Adrenal gland (tissue), 12 donors: Measurements from ENCODE around the gene SCUBE1. TPM values are rescaled to one million over a fixed set of nuclear protein-coding genes. Genes with fewer than 3 reads are reported as not detected.

Experiments
- DNase-seq, 7 donors: peaks; one replicate each; pipeline ENCODE4 v3.0.0-alpha.2; 2019 to 2020
- H3K27ac ChIP-seq, 5 donors: fragments of 200-600 bp; sonication (generic) in 4 of 5; 1 replicate in 3 of 5; 2 replicates in 2 of 5; pipeline versions ENCODE4 v1.5.1 to v1.8.0; 2016 to 2020; ENCODE audit warnings: mild to moderate bottlenecking in 1 of 5
- H3K27me3 ChIP-seq: fragments of 200-600 bp; 2 replicates; pipeline ENCODE4 v1.8.0; 2021
- H3K36me3 ChIP-seq, 2 donors: fragments of 200-600 bp; replicated peaks in 1 of 2; 1 replicate in 1 of 2; 2 replicates in 1 of 2; pipeline versions ENCODE4 v1.5.1 to v1.8.0; 2018 to 2022
- H3K4me1 ChIP-seq, 2 donors: fragments of 200-600 bp; replicated peaks in 1 of 2; 1 replicate in 1 of 2; 2 replicates in 1 of 2; pipeline versions ENCODE4 v1.5.1 to v1.8.0; 2018 to 2021
- H3K4me3 ChIP-seq, 4 donors: fragments of 200-600 bp; sonication (generic) in 3 of 4; one replicate each; pipeline ENCODE4 v1.5.1; 2016 to 2018
- H3K9me3 ChIP-seq, 3 donors: fragments of 200-600 bp; sonication (generic) in 1 of 3; replicated peaks in 1 of 3; 1 replicate in 2 of 3; 2 replicates in 1 of 3; pipeline versions ENCODE4 v1.5.1 to v1.8.0; 2016 to 2021
- POLR2A ChIP-seq, 2 donors: fragments of 450-650 bp; IDR thresholded peaks; one replicate each; pipeline ENCODE4 v1.6.1; 2017; ENCODE audit warnings: antibody characterized with exemption in 2 of 2, mild to moderate bottlenecking in 2 of 2, moderate library complexity in 1 of 2
- WGBS, 4 donors: extraction: QIAGEN DNeasy Blood & Tissue Kit in 2 of 4; methylation state at CpG; one replicate each; pipeline versions ENCODE4 v1.1.5 to v1.1.7; 2013 to 2017; 5-methylcytosine and 5-hydroxymethylcytosine counted together
- intact Hi-C, 2 donors: fragments of 100-400 bp; cut with DNase I; formaldehyde crosslinking; loops; one replicate each; pipeline versions ENCODE4 v1.14.1 to v1.15.0; 2022 to 2023
- polyA plus RNA-seq, 3 donors: library from polyadenylated mRNA; stranded (reverse); fragments of 200-250 nt in 2 of 3; fragments of 350-450 nt in 1 of 3; fragmentation: Illumina TruSeq in 1 of 3; extraction: RNeasy Lipid Tissue Mini Kit (QIAGEN cat#74804) in 1 of 3; gene quantifications; one replicate each; pipeline ENCODE4 v1.2.3, GENCODE V29; 2013 to 2014
- total RNA-seq, 9 donors: library from RNA; depleted of rRNA in 4 of 9; stranded (reverse); fragments of >200 nt in 4 of 9; fragments of 120-200 nt in 1 of 9; fragmentation: NEBNext Ultra II Directional in 1 of 9; extraction: Animal tissue kit (Norgen Biotek cat#: 25700) in 1 of 9; gene quantifications; one replicate each; pipeline versions ENCODE4 v1.1.0 to v1.2.4, GENCODE V29; 2013 to 2023
- TF ChIP-seq, protein P1 (sequence below), 6 experiments: fragments of 450-650 bp in 4 of 6; fragments of 200-600 bp in 2 of 6; sonication (generic) in 1 of 6; IDR thresholded peaks; 1 replicate in 5 of 6; 2 replicates in 1 of 6; pipeline versions ENCODE4 v1.5.1 to v1.8.0; 2016 to 2021; ENCODE audit warnings: antibody characterized with exemption in 6 of 6, mild to moderate bottlenecking in 2 of 6, moderate library complexity in 1 of 6
- donor health status: healthy with polysubstance abuse.
- donor health status: Bipolar disorder and iron deficiency.
- donor health status: DM: yes; HTN: yes; CAD: no.
- donor health status: DM: no; HTN: no; CAD: no.
- donor health status: DM: no; HTN: no; CAD: no.
- donor health status: DM: yes; HTN: yes; CAD: no.

The SCUBE1 gene
- total and polyA plus RNA-seq, 12 donors, result 1.4 to 34.0 (median 8.8) TPM

DNA sequence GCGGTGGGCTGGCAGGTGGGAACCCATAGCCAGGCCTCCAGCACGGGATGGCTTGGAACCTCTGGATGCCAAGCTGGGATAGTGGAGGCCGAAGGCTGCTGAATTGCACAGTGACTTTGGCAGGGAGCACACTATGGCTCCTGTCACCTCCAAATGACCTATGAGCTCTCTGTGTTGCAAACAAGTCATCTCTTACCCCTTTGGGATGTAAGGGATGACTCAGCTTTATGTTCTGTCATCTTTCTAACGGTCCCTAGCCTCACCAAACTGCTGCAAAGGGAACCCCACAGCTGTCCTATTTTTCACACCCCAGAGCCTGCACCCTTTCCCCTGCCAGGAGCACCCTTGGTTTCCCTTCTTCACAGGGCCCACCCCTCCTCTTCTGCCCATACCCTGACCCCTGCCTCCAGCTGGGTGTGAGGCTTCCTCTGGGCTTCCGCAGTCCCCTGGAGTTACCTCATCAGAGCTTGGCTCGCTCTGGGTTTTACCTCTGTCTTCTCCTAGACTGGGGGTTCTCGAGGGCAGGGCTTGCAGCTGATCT is 2.7 kb upstream of the SCUBE1 start:
- WGBS, 4 donors, result 69 to 79% (median 72%) methylated on average over 7 of the region's 7 CpGs
- intact Hi-C loops, result loop anchor here in 1 of 2 donors (2.0 kb wide), 2 partner anchors 71 to 117 kb away; no protein-coding TSS in a partner anchor
- no peak overlapping the region for H3K27ac ChIP-seq

DNA sequence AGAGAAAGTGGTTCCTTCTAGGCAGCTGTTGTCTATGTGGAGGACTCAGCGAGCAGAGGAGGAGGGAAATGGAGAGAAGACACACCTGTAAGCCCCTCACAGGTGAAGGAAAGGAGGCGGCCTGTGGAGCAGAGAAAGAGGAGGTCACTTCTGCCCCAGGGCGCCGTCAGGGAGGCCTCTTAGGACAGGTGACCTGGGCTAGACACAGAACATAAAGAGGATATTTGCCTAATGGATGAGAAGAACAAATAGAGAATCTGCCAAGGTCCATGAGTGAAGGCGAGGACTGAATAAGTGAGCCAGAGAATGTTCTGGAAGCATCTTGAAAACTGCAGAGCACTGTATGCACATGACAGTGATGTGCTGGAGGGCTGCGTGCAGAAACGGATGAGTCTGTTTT is 2.2 kb upstream of the SCUBE1 start:
- Histone ChIP-seq H3K9me3 (no peaks in the 10 kb centered on the region), H3K27me3 (peaks cover 4% of the 10 kb centered on the region), H3K27ac (no peak overlapping the region), H3K4me3 (no peak overlapping the region), H3K4me1 (peaks cover 0 to 9% of the 10 kb centered on the region in 2 donors), H3K36me3 (no peaks in the 10 kb centered on the region)
- no peak for DNase-seq
- TF ChIP-seq POLR2A (IDR thresholded peaks at IDR 0.05), result no peak
- TF ChIP-seq, protein P1, sequence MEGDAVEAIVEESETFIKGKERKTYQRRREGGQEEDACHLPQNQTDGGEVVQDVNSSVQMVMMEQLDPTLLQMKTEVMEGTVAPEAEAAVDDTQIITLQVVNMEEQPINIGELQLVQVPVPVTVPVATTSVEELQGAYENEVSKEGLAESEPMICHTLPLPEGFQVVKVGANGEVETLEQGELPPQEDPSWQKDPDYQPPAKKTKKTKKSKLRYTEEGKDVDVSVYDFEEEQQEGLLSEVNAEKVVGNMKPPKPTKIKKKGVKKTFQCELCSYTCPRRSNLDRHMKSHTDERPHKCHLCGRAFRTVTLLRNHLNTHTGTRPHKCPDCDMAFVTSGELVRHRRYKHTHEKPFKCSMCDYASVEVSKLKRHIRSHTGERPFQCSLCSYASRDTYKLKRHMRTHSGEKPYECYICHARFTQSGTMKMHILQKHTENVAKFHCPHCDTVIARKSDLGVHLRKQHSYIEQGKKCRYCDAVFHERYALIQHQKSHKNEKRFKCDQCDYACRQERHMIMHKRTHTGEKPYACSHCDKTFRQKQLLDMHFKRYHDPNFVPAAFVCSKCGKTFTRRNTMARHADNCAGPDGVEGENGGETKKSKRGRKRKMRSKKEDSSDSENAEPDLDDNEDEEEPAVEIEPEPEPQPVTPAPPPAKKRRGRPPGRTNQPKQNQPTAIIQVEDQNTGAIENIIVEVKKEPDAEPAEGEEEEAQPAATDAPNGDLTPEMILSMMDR (IDR thresholded peaks at IDR 0.05), result no peak
- 92 to 94% (median 94%) methylated on average over 7 of the region's 7 CpGs for WGBS, 4 donors
- intact Hi-C loops, result no loop called here

More for the DNA sequence above, 2.7 kb upstream of the SCUBE1 start:
- H3K9me3 ChIP-seq, result no peaks in the 10 kb centered on the region
- H3K4me3 ChIP-seq, result no peak overlapping the region
- no peaks in the 10 kb centered on the region for H3K36me3 ChIP-seq
- DNase-seq, result no peak
- peaks cover 0 to 9% of the 10 kb centered on the region in 2 donors for H3K4me1 ChIP-seq
- no peak for TF ChIP-seq POLR2A (IDR thresholded peaks at IDR 0.05)
- TF ChIP-seq, protein P1 (IDR thresholded peaks at IDR 0.05), result no peak
- peaks cover 4% of the 10 kb centered on the region for H3K27me3 ChIP-seq

DNA sequence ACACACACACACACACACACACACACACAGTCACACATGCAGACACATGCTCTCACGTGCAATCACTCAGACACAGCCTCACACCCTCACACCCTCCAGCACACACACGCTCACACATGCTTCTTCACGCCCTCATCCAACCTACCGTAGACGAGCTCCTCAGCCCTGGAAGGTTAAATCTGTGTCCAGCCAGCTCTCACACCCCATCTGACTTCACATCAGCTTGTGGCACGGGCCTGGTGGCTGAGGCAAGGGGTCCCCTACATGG is 1.3 kb upstream of the SCUBE1 start:
- Histone ChIP-seq H3K4me3 (no peak overlapping the region), H3K9me3 (no peaks in the 10 kb centered on the region), H3K27me3 (peaks cover 4% of the 10 kb centered on the region), H3K36me3 (no peaks in the 10 kb centered on the region), H3K27ac (no peak overlapping the region), H3K4me1 (peaks cover 0 to 9% of the 10 kb centered on the region in 2 donors)
- TF ChIP-seq POLR2A (IDR thresholded peaks at IDR 0.05), result no peak
- TF ChIP-seq, protein P1 (IDR thresholded peaks at IDR 0.05), result no peak
- WGBS, 4 donors, result 89 to 92% (median 91%) methylated on average over 6 of the region's 6 CpGs
- no peak for DNase-seq
- intact Hi-C loops, result no loop called here

DNA sequence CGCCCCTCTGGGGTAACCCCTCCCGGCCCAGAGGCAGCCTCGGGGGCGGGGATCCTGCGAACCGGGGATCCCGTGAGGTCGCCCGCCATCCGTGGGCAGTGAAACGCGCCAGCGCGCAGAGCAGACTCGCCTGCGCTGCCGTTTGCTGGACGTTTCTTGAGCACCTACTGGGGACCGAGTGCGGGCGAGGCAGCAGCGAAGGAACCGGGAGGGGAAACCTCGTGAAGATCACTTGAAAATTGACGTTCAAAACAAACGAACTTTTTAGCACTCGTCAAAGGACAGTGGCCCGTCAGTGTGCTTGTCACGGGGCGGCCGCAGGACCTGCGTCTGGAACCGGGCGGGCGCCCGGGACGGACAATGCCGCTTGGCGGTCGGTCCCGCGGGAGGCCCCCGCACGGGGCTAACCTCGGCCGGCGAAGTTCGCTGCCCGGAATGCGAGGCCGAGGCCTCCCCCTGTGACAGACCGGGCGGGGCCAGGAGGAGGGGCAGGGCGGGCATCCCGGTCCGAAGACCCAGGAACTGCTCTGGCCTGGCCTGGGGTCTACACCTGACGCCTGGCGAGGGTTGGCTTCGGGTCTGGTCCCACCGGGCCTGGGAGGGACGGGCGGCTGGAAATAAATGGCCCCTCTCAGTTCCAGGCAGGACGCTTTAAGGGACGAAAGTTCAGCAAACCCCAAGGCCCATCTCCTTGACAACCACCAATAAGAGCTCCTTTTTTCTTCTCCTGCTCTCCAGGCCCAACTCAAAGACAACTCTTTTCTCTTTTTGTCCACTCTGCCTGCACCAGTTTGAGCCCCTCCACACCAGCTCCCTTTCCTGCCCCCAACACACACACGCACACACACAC is 723 bp upstream of the SCUBE1 start:
- Histone ChIP-seq H3K9me3 (no peaks in the 10 kb centered on the region), H3K4me3 (peak overlapping the region in 1 of 4 donors; percentile 52), H3K36me3 (no peaks in the 10 kb centered on the region), H3K4me1 (peaks cover 0 to 9% of the 10 kb centered on the region in 2 donors), H3K27ac (peak overlapping the region in 1 of 5 donors; percentile 30), H3K27me3 (peaks cover 4% of the 10 kb centered on the region)
- TF ChIP-seq, protein P1 (IDR thresholded peaks at IDR 0.05), result no peak
- no peak for TF ChIP-seq POLR2A (IDR thresholded peaks at IDR 0.05)
- WGBS, 4 donors, result 11 to 17% (median 13%) methylated on average over 15 to 65 of the region's 65 CpGs
- intact Hi-C loops, result no loop called here
- peak in 1 of 7 donors; percentile 29 for DNase-seq
